Type B pancreatic cell (in vitro differentiated cells): ENCODE data around the gene PRKAR2B. TPM values are rescaled to one million over a fixed set of nuclear protein-coding genes. Genes with fewer than 3 reads are reported as not detected.

Experiments used
- DNase-seq: peaks from one replicate; pipeline ENCODE4 v3.0.0; 2021; ENCODE audit warnings: mixed read lengths; ENCODE audit not compliant: unreplicated experiment; ENCODE audit errors: extremely low spot score
- H3K27ac Mint-ChIP-seq: 2 replicates; pipeline ENCODE4 v1.8.0; 2021; ENCODE audit warnings: mild to moderate bottlenecking, mixed read lengths
- H3K27me3 Mint-ChIP-seq: 2 replicates; pipeline ENCODE4 v1.8.0; 2021; ENCODE audit warnings: mixed read lengths
- H3K36me3 Mint-ChIP-seq: 2 replicates; pipeline ENCODE4 v1.8.0; 2021; ENCODE audit warnings: mixed read lengths
- H3K4me1 Mint-ChIP-seq: one replicate; pipeline ENCODE4 v1.8.0; 2021; ENCODE audit warnings: mixed read lengths; ENCODE audit not compliant: unreplicated experiment
- H3K4me3 Mint-ChIP-seq: 2 replicates; pipeline ENCODE4 v1.8.0; 2021; ENCODE audit warnings: mild to moderate bottlenecking, mixed read lengths
- H3K9me3 Mint-ChIP-seq: 2 replicates; pipeline ENCODE4 v1.8.0; 2021; ENCODE audit warnings: mixed read lengths
- total RNA-seq: library from RNA; stranded (reverse); gene quantifications from 2 replicates; pipeline ENCODE4 v1.2.1, GENCODE V29; 2021; ENCODE audit warnings: low replicate concordance
- TF ChIP-seq, protein P1 (sequence below): fragments of 200-600 bp; sonication (generic); conservative IDR thresholded peaks from 2 replicates; pipeline ENCODE4 v1.5.0; 2021; ENCODE audit warnings: antibody characterized with exemption, mild to moderate bottlenecking

Gene PRKAR2B
- total RNA-seq, 1 donor from 2014 or later: 7.2 TPM

DNA sequence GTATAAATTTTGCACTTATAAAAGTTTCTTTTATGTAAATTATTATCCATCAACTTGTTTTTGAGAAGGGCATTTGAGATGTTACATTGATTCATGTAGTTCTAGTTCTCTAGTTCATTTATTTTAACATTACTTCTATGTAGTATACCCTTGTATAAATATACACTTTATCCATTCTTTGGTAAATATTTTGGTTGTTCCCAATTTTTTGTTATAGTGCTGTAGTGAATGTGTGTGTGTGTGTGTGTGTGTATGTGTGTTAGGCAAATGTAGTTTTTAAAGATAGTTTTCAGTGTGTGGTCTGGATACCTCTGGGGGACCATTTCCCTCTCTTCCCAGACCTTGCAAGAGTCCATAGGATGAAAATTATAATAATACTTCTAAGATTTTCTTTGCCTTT, 15.0 kb downstream of the PRKAR2B start:
- no peak for DNase-seq
- TF ChIP-seq, protein P1, sequence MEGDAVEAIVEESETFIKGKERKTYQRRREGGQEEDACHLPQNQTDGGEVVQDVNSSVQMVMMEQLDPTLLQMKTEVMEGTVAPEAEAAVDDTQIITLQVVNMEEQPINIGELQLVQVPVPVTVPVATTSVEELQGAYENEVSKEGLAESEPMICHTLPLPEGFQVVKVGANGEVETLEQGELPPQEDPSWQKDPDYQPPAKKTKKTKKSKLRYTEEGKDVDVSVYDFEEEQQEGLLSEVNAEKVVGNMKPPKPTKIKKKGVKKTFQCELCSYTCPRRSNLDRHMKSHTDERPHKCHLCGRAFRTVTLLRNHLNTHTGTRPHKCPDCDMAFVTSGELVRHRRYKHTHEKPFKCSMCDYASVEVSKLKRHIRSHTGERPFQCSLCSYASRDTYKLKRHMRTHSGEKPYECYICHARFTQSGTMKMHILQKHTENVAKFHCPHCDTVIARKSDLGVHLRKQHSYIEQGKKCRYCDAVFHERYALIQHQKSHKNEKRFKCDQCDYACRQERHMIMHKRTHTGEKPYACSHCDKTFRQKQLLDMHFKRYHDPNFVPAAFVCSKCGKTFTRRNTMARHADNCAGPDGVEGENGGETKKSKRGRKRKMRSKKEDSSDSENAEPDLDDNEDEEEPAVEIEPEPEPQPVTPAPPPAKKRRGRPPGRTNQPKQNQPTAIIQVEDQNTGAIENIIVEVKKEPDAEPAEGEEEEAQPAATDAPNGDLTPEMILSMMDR: no peak
- Mint-ChIP-seq H3K4me1 (no peaks in the 10 kb centered on the region), H3K9me3 (no peaks in the 10 kb centered on the region), H3K27me3 (no peaks in the 10 kb centered on the region), H3K4me3 (no peak overlapping the region), H3K27ac (no peak overlapping the region), H3K36me3 (no peaks in the 10 kb centered on the region)

GRCh38 chr7:107063245-107064120, 19.0 kb downstream of the PRKAR2B start:
- Mint-ChIP-seq H3K27me3 (no peaks in the 10 kb centered on the region), H3K4me3 (no peak overlapping the region), H3K27ac (no peak overlapping the region), H3K36me3 (no peaks in the 10 kb centered on the region), H3K9me3 (no peaks in the 10 kb centered on the region), H3K4me1 (no peaks in the 10 kb centered on the region)
- no peak for DNase-seq
- TF ChIP-seq, protein P1: no peak

DNA sequence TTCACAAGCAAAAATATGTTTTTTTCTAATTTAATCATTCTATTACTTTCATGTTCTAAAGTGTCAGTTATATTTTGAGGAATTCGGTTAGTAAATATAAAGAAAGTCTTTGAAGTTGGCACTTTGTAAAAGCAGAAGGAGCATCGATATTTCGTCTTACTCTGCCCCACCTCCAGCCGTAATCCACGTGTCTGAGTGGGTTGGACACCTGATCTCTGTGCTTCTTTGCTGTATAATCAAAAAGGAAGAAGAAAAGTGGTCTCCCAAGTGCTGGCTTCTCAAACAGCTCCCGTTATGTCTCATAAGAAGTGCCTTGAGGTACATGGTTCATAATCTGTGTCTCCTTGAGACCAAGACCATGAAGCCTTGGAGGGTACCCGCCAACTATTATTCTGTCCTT, 19.8 kb downstream of the PRKAR2B start:
- Mint-ChIP-seq H3K4me3 (no peak overlapping the region), H3K9me3 (no peaks in the 10 kb centered on the region), H3K27me3 (no peaks in the 10 kb centered on the region), H3K4me1 (no peaks in the 10 kb centered on the region), H3K27ac (no peak overlapping the region), H3K36me3 (no peaks in the 10 kb centered on the region)
- TF ChIP-seq, protein P1: no peak
- DNase-seq: no peak

DNA sequence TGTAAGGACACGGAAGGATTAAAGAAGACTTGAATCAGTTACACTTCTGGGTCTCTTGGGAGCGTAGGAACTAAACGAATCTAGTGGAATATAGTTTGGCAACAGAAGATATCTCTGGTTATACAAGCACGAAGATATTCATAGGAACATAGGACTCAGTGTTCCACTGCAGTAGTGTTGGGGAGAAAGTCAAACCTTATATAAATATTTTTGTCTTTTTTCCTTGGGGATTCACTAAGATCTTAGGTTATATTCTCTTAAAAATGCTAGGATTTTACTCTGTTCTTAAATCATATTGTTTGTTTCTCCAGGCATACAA, 21.4 kb downstream of the PRKAR2B start:
- no peaks in the 10 kb centered on the region for H3K4me1 Mint-ChIP-seq
- H3K4me3 Mint-ChIP-seq: no peak overlapping the region
- H3K36me3 Mint-ChIP-seq: no peaks in the 10 kb centered on the region
- H3K27me3 Mint-ChIP-seq: no peaks in the 10 kb centered on the region
- no peak overlapping the region for H3K27ac Mint-ChIP-seq
- TF ChIP-seq, protein P1: no peak
- no peak for DNase-seq
- H3K9me3 Mint-ChIP-seq: no peaks in the 10 kb centered on the region

GRCh38 chr7:107068156-107068555, 23.7 kb downstream of the PRKAR2B start:
- no peaks in the 10 kb centered on the region for H3K4me1 Mint-ChIP-seq

More at GRCh38 chr7:107068156-107068555, 23.7 kb downstream of the PRKAR2B start:
- Mint-ChIP-seq H3K4me3 (no peak overlapping the region), H3K36me3 (no peaks in the 10 kb centered on the region), H3K27me3 (no peaks in the 10 kb centered on the region), H3K27ac (no peak overlapping the region), H3K9me3 (no peaks in the 10 kb centered on the region)
- DNase-seq: no peak
- TF ChIP-seq, protein P1: no peak
